Measurements from ENCODE around the gene ITGA6. TPM values are rescaled to one million over a fixed set of nuclear protein-coding genes. Genes with fewer than 3 reads are reported as not detected.

ITGA6 gene
- polyA plus RNA-seq, 1 donor from 2014 or later: 14.4 TPM

DNA sequence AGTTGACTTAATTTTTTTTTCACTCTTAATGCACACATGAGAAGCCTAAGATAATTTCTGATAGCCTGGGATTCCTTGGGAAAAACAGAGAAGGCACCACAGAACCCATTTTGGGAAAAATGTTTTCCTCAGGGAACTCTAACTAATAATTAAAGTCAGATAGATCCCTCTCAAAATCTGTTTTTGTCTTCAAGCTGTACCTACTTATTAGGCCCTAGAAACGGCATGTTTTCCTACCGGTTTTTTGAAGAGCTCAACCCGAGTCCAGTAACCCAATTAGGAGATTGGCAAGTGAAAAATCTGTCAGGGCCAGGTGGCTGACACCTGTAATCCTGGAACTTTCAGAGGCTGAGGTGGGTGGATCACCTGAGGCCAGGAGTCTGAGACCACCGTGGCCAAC lies 112.4 kb downstream of the ITGA6 start:
- Histone ChIP-seq H3K9me2 (ENCODE audit: insufficient read depth, low read length) (no peaks in the 10 kb centered on the region), H2AFZ (ENCODE audit: low read depth, low read length) (no peak overlapping the region), H3F3A (ENCODE audit: insufficient read depth, low read length, poor library complexity, severe bottlenecking) (no peaks in the 10 kb centered on the region), H3K4me2 (ENCODE audit: low read length) (no peak overlapping the region), H3K36me3 (ENCODE audit: insufficient read depth, low read length) (no peaks in the 10 kb centered on the region), H3K27me3 (ENCODE audit: insufficient read depth, low read depth, low read length) (no peaks in the 10 kb centered on the region), H3K4me3 (ENCODE audit: low read length) (no peak overlapping the region), H3K27ac (ENCODE audit: low read length) (no peak overlapping the region), H4K20me1 (ENCODE audit: insufficient read depth) (no peaks in the 10 kb centered on the region), H3K9me3 (ENCODE audit: low read length) (no peaks in the 10 kb centered on the region), H3K79me2 (replicated peaks; ENCODE audit: insufficient read depth, low read length) (no peaks in the 10 kb centered on the region), H3K9ac (ENCODE audit: low read length) (no peak overlapping the region)
- TF ChIP-seq EZH2 (IDR thresholded peaks at IDR 0.05; ENCODE audit: borderline replicate concordance, insufficient read depth, low read length, poor library complexity, severe bottlenecking) (no peak), EP300 (conservative IDR thresholded peaks at IDR 0.05; ENCODE audit: poor library complexity, severe bottlenecking) (no peak), POLR2AphosphoS5 (IDR thresholded peaks at IDR 0.05) (no peak), SMC3 (conservative IDR thresholded peaks at IDR 0.05; ENCODE audit: poor library complexity) (no peak), TAF1 (IDR thresholded peaks at IDR 0.05; ENCODE audit: low read depth) (no peak), RAD21 (conservative IDR thresholded peaks at IDR 0.05) (no peak), MXI1 (conservative IDR thresholded peaks at IDR 0.05; ENCODE audit: poor library complexity, severe bottlenecking) (no peak)
- TF ChIP-seq, protein P1, sequence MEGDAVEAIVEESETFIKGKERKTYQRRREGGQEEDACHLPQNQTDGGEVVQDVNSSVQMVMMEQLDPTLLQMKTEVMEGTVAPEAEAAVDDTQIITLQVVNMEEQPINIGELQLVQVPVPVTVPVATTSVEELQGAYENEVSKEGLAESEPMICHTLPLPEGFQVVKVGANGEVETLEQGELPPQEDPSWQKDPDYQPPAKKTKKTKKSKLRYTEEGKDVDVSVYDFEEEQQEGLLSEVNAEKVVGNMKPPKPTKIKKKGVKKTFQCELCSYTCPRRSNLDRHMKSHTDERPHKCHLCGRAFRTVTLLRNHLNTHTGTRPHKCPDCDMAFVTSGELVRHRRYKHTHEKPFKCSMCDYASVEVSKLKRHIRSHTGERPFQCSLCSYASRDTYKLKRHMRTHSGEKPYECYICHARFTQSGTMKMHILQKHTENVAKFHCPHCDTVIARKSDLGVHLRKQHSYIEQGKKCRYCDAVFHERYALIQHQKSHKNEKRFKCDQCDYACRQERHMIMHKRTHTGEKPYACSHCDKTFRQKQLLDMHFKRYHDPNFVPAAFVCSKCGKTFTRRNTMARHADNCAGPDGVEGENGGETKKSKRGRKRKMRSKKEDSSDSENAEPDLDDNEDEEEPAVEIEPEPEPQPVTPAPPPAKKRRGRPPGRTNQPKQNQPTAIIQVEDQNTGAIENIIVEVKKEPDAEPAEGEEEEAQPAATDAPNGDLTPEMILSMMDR (IDR thresholded peaks at IDR 0.05; ENCODE audit: poor library complexity, severe bottlenecking): no peak
- TF ChIP-seq, protein P2, sequence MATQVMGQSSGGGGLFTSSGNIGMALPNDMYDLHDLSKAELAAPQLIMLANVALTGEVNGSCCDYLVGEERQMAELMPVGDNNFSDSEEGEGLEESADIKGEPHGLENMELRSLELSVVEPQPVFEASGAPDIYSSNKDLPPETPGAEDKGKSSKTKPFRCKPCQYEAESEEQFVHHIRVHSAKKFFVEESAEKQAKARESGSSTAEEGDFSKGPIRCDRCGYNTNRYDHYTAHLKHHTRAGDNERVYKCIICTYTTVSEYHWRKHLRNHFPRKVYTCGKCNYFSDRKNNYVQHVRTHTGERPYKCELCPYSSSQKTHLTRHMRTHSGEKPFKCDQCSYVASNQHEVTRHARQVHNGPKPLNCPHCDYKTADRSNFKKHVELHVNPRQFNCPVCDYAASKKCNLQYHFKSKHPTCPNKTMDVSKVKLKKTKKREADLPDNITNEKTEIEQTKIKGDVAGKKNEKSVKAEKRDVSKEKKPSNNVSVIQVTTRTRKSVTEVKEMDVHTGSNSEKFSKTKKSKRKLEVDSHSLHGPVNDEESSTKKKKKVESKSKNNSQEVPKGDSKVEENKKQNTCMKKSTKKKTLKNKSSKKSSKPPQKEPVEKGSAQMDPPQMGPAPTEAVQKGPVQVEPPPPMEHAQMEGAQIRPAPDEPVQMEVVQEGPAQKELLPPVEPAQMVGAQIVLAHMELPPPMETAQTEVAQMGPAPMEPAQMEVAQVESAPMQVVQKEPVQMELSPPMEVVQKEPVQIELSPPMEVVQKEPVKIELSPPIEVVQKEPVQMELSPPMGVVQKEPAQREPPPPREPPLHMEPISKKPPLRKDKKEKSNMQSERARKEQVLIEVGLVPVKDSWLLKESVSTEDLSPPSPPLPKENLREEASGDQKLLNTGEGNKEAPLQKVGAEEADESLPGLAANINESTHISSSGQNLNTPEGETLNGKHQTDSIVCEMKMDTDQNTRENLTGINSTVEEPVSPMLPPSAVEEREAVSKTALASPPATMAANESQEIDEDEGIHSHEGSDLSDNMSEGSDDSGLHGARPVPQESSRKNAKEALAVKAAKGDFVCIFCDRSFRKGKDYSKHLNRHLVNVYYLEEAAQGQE (IDR thresholded peaks at IDR 0.05; ENCODE audit: borderline replicate concordance): no peak

- no peak overlapping the region for H3K9ac ChIP-seq (ENCODE audit: low read length)
- H4K20me1 ChIP-seq (ENCODE audit: insufficient read depth): no peaks in the 10 kb centered on the region
- H2AFZ ChIP-seq (ENCODE audit: low read depth, low read length): no peak overlapping the region
- no peaks in the 10 kb centered on the region for H3K9me3 ChIP-seq (ENCODE audit: low read length)
- no peak overlapping the region for H3K27ac ChIP-seq (ENCODE audit: low read length)
- H3K79me2 ChIP-seq (replicated peaks; ENCODE audit: insufficient read depth, low read length): no peaks in the 10 kb centered on the region
- H3F3A ChIP-seq (ENCODE audit: insufficient read depth, low read length, poor library complexity, severe bottlenecking): no peaks in the 10 kb centered on the region
- H3K4me3 ChIP-seq (ENCODE audit: low read length): no peak overlapping the region
- H3K27me3 ChIP-seq (ENCODE audit: insufficient read depth, low read depth, low read length): no peaks in the 10 kb centered on the region
- H3K9me2 ChIP-seq (ENCODE audit: insufficient read depth, low read length): no peaks in the 10 kb centered on the region
- no peak overlapping the region for H3K4me2 ChIP-seq (ENCODE audit: low read length)
- TF ChIP-seq POLR2AphosphoS5 (IDR thresholded peaks at IDR 0.05) (no peak), SMC3 (conservative IDR thresholded peaks at IDR 0.05; ENCODE audit: poor library complexity) (no peak), EP300 (conservative IDR thresholded peaks at IDR 0.05; ENCODE audit: poor library complexity, severe bottlenecking) (no peak), RAD21 (conservative IDR thresholded peaks at IDR 0.05) (no peak), MXI1 (conservative IDR thresholded peaks at IDR 0.05; ENCODE audit: poor library complexity, severe bottlenecking) (no peak), EZH2 (IDR thresholded peaks at IDR 0.05; ENCODE audit: borderline replicate concordance, insufficient read depth, low read length, poor library complexity, severe bottlenecking) (no peak), TAF1 (IDR thresholded peaks at IDR 0.05; ENCODE audit: low read depth) (no peak)
- TF ChIP-seq, protein P2 (IDR thresholded peaks at IDR 0.05; ENCODE audit: borderline replicate concordance): no peak
- TF ChIP-seq, protein P1 (IDR thresholded peaks at IDR 0.05; ENCODE audit: poor library complexity, severe bottlenecking): no peak
- H3K36me3 ChIP-seq (ENCODE audit: insufficient read depth, low read length): no peaks in the 10 kb centered on the region
Measured at GRCh38 chr2:172540421-172540820, 113.0 kb downstream of the ITGA6 start.

All from neural cell (in vitro differentiated cells).